SIG-M5 treated with dmso at 0.1 percent for 504 hours (cell line): ENCODE data around the gene CELA3B.
"Not testable (repeated sequence)": the region's sequence is repeated elsewhere in the genome, so short reads cannot be mapped to it uniquely, and the experiment has no call there.

Experiments
- DNase-seq: peaks from one replicate; lab custom pipeline; 2025; ENCODE audit not compliant: unreplicated experiment; lab: John Stamatoyannopoulos, UW

The CELA3B gene

GRCh38 chr1:21942959-21943640 is 33.7 kb upstream of the CELA3B start:
- not testable (repeated sequence) for DNase-seq

DNA sequence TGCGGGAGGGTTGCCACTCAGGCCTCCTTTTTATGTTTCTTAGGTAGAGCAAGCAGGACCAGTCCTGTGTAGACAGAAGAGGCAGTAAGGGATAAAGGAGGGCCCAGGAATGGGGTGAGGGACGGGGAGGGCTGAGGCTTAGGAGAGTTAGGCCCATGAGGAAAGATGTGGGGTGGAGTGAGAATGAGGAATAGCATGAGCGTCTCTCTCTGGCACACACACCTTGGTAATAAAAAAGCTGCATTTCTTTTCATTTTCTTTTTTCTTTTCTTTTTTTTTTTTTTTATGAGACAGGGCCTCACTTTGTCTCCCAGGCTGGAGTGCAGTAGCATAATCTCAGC is 32.1 kb upstream of the CELA3B start:
- no peak for DNase-seq

DNA sequence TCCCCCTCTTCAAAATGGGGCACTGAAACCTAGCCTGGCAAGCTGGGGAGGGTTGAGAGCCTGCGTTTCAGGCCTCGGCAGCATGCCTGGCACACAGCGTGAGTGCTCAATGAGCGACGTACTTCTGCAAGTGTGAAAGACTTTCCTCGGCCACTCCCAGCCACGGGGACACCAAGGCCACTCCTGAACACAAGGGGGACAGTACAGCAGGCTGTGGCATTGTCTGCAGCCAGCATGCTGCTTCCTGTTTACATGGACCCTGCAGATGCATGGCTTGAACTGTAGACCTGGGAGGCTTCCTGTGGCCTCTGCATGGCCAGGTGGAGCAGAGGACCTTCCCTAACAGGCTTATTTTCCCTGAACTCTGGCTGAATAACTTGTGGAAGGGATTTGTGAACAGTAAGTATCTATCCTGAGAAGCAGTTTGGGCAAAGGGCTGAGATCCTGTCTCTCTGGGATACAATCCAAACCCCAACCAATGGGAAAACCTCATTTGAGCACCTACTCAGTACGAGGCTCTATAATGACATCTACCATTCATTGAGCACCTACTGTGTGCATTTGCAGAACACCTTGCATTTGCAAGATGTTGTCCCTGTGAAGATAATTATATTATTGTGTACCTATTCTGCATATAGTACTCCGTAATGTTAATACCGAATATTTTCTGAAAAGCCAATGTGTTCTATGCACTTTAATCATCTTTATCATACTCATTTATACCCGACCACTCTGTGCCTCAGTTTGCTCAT is 29.8 kb upstream of the CELA3B start:
- DNase-seq, result no peak

DNA sequence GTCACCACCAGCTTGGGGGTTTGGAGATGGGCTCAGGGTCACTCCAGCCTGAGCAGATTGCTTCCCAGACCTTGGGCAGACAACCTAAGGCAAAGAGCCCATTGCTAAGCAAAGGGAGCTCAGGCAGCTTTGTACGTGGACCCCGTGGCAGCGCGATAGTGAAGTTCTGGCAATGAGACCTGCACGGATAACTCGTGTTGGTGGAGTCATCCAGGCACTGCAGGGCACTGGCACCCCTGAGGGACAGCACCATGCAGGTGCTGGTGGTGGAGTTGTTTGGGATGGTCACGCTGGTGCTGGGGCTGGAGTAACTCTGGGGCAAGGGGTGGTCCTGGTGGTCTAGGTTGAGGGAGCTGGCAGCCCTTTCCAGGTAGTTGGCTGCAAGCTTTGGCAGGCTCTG is 26.1 kb upstream of the CELA3B start:
- no peak for DNase-seq

- no peak for DNase-seq
These were observed 25.5 kb upstream of the CELA3B start for GRCh38 chr1:21951226-21951870.

DNA sequence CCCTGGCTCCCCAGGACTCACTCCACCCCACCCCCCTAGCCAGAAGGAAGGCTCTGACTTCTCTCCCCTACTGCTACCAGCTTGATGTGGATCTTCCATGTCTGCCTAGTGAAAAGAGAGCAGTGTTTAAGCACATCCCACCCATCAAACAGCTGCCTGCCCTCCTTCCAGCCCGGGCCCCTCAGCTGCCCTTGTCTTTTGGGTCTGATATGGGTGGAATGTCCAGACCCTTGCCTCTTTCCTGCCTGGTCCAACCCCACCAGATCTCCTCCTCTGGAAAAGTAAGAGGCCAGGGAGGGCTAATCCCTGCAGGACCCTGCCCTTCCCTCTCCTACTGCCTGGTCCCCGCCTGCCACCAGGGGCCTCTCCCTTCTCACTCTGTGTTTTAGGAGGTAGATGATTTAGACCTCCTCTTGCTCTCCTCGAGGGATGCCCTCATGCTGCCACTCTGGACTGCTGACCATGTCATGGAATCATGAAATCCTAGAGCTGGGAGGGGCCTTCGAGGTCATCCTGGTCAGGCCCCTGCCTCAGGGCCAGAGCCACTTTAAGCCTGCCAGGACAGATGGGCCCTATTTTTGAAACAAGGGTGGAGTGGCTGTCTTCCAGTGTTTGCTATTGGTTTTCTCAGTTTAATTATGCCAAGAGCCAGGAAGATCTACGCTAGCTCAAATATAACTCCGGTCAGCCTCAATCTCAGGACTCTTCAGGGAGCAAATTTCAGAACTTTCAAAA is 23.9 kb upstream of the CELA3B start:
- DNase-seq, result no peak

GRCh38 chr1:21955058-21955457 is 21.8 kb upstream of the CELA3B start:
- no peak for DNase-seq

DNA sequence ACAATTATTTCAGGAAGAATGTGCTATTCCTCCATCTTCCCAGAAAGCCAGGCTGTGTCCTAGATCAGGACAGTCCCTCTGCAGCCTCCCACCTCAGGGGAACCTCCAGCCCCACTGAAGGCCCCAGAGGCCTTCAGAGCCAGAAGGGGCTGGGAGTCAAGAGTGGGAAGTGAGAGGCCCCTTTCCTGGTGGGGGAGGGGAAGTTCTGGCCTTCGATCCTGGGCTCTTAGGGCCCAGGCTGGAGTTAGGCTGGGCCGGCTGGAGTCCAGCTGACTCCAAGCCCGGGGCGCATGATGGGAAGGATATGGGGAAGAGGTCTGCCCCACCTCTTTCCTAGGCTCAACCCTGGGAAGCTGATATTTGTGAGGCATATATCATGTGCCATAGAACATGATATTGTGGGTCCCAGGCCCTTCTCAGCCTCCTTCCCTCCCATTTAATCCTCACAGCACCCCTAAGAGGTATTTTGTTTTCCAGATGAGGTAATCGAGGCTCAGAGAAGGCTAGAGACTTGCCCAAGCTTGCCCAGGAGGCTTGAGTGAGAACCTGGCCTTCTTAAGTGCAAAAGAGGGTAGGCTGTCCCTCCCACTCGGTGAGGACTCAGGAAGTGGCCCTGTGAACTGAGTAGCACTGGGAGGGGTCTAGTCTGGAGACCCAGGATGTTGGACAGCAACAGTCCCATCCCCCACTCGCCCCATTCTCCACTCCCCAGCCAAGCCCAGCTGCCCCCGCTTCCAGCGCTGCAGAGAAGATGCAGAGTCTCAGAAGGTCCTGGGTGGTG is 21.1 kb upstream of the CELA3B start:
- no peak for DNase-seq

GRCh38 chr1:21956720-21957552 is 19.9 kb upstream of the CELA3B start:
- DNase-seq, result peak; percentile 49

DNA sequence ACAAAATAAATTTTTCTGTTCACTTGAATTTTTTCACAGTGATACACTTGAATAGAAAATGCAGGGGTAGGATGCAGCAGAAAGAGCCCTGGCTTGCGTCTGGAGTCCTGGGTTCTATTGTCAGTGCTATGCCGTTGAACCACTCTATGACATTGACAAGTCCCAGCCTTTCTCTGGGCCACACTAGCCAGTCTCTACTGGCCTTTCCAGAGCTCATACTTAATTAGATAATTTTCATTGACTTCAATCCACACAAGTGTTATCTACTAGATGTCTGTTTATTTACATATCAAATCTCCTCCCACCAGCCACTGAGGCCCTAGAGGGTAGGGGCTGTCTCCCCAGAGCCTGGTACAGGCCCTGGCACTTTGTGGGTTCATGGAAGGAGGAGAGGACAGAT is 15.5 kb upstream of the CELA3B start:
- DNase-seq, result no peak

- DNase-seq, result no peak
These were observed 15.0 kb upstream of the CELA3B start for GRCh38 chr1:21961799-21962198.

GRCh38 chr1:21963477-21964217 is 13.2 kb upstream of the CELA3B start:
- peak; percentile 47 for DNase-seq

- no peak for DNase-seq
These were observed 10.4 kb upstream of the CELA3B start for GRCh38 chr1:21966247-21967000.

DNA sequence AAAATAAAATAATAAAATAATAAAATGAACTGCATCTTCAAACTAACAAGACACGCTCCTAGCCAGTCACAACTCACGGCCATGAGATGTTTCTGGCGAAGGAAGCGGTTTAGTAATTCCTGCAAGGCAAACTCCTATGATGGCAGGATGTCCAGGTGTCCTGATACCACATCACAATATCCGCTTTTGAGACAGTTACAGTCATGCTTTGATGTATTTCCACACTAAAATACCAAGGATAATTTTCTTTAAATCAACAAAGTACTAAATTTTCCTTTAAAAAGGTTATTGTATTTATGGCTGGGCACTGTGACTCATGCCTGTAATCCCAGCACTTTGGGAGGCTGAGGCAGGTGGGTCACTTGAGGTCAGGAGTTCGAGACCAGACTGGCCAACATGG is 9.6 kb upstream of the CELA3B start:
- not testable (repeated sequence) for DNase-seq

GRCh38 chr1:21969066-21969465 is 7.8 kb upstream of the CELA3B start:
- DNase-seq, result not testable (repeated sequence)

DNA sequence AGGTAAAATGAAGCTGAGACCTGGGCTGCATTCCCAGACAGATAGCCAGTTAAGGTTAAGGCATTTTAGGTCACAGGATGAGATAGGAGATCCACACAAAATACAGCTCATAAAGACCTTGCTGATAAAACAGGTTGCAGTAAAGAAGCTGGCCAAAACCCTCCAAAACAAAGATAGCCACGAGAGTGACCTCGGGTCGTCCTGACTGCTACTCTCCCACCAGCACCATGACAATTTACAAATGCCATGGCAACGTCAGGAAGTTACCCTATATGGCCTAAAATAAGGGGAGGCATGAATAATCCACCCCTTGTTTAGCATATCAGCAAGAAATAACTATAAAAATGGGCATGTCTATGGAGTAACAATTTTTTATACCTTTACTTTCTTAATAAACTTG is 6.3 kb upstream of the CELA3B start:
- not testable (repeated sequence) for DNase-seq

DNA sequence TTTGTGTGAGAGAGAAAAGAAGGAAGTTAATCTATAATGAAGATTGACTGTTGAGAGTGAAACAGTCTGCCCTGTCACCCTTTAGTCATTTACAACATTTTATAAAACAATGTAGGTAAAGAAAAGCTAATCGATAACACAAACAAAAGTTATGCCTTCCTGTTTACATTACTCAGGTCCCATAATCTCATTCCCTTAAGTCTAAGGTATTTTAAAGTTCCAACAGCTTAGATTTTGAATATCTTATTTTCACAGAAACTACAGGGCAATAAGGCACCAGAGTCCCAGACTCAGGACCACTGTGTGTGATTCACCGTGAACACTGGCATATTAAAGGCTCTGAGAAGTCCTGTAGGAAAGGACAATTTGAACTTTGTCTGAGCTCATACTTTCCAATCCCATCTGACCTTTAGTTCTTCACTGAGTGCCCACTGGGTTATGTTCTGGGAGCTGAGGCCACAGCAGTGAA is 3.8 kb upstream of the CELA3B start:
- not testable (repeated sequence) for DNase-seq

DNA sequence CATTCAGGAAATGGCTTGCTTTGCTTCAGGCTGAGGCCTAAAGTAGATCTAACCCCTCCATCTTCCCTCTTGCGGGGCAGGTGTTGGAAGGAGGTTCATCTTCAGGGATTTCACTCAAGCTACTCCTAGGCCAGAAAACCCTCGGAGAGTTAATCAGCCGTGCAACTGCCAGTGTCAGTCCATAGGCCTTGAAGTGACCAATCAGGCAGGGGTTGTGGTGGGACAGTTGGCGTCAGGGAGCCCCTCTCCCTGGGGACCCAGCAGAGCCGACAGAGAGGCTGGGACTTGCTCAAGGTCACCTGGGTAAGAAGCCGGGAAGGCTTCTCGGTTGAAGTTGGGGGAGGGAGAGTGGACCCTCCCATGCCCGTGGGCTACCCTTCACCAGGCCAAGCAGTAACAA is 2.9 kb upstream of the CELA3B start:
- DNase-seq, result not testable (repeated sequence)
